HL-60/S4 (cell line): ENCODE measurements around the gene NKPD1.
"Not testable (repeated sequence)": the region's sequence is repeated elsewhere in the genome, so short reads cannot be mapped to it uniquely, and the experiment has no call there.

Experiments used
- in situ Hi-C: fragments of 300-500 bp; cut with MboI; formaldehyde crosslinking; loops from 2 replicates; pipeline ENCODE4 v1.14.3; 2022; ENCODE audit warnings: low sequenced_read_pairs

The NKPD1 gene

GRCh38 chr19:45119582-45119981, 41.2 kb downstream of the NKPD1 start:
- in situ Hi-C loops, result no loop called here

- in situ Hi-C loops, result not testable (repeated sequence)
Observed at GRCh38 chr19:45118591-45119355, 42.0 kb downstream of the NKPD1 start.

GRCh38 chr19:45118106-45118505, 42.7 kb downstream of the NKPD1 start:
- in situ Hi-C loops, result no loop called here

- in situ Hi-C loops, result no loop called here
Observed at GRCh38 chr19:45117671-45118070, 43.1 kb downstream of the NKPD1 start.

GRCh38 chr19:45117167-45117594, 43.6 kb downstream of the NKPD1 start:
- in situ Hi-C loops, result no loop called here

GRCh38 chr19:45115809-45116615, 44.8 kb downstream of the NKPD1 start:
- in situ Hi-C loops, result no loop called here

- in situ Hi-C loops, result no loop called here
Observed at GRCh38 chr19:45114116-45114515, 46.7 kb downstream of the NKPD1 start.

- in situ Hi-C loops, result no loop called here
Observed at GRCh38 chr19:45113628-45114027, 47.2 kb downstream of the NKPD1 start.

- in situ Hi-C loops, result no loop called here
Observed at GRCh38 chr19:45112111-45112827, 48.5 kb downstream of the NKPD1 start.
